WTC11 (cell line): ENCODE data around the gene CLASP2.

Source experiments
- CREB1 ChIP-seq: sonication (generic); formaldehyde crosslinking; IDR thresholded peaks from 2 replicates; pipeline ENCODE4 v1.8.0; 2023; ENCODE audit warnings: mild to moderate bottlenecking, missing genetic modification reagents
- JUN ChIP-seq: sonication (generic); formaldehyde crosslinking; IDR thresholded peaks from 2 replicates; pipeline ENCODE4 v1.8.0; 2023; ENCODE audit warnings: mild to moderate bottlenecking, missing genetic modification reagents
- OVOL2 ChIP-seq: fragments of 250-450 bp; sonication (Bioruptor Pico); IDR thresholded peaks from 2 replicates; pipeline ENCODE4 v1.9.0; 2021; ENCODE audit warnings: mild to moderate bottlenecking, borderline replicate concordance
- SMAD3 ChIP-seq: sonication (generic); formaldehyde crosslinking; IDR thresholded peaks from 2 replicates; pipeline ENCODE4 v1.8.0; 2022; ENCODE audit warnings: missing genetic modification reagents, mild to moderate bottlenecking, borderline replicate concordance
- SP1 ChIP-seq: sonication (generic); formaldehyde crosslinking; conservative IDR thresholded peaks from 2 replicates; pipeline ENCODE4 v1.8.1; 2022; ENCODE audit warnings: missing genetic modification reagents
- TEAD4 ChIP-seq: sonication (generic); formaldehyde crosslinking; IDR thresholded peaks from 2 replicates; pipeline ENCODE4 v1.8.0; 2022; ENCODE audit warnings: mild to moderate bottlenecking, missing genetic modification reagents
- ZNF396 ChIP-seq: fragments of 250-450 bp; sonication (Bioruptor Pico); IDR thresholded peaks from 2 replicates; pipeline ENCODE4 v1.8.0; 2021; ENCODE audit warnings: mild to moderate bottlenecking, moderate library complexity, borderline replicate concordance
- ZNF423 ChIP-seq: fragments of 250-450 bp; sonication (Bioruptor Pico); IDR thresholded peaks from 2 replicates; pipeline ENCODE4 v2.1.2; 2022; ENCODE audit warnings: mild to moderate bottlenecking, moderate library complexity
- TF ChIP-seq, protein P1 (sequence below): fragments of 200-600 bp; IDR thresholded peaks from 2 replicates; pipeline ENCODE4 v1.8.0; 2022; ENCODE audit warnings: antibody characterized with exemption
- TF ChIP-seq, protein P2 (sequence below): sonication (generic); formaldehyde crosslinking; IDR thresholded peaks from 2 replicates; pipeline ENCODE4 v1.8.1; 2022; ENCODE audit warnings: low read depth, missing genetic modification reagents, borderline replicate concordance
- TF ChIP-seq, protein P3 (sequence below): sonication (generic); formaldehyde crosslinking; conservative IDR thresholded peaks from 2 replicates; pipeline ENCODE4 v1.8.1; 2022; ENCODE audit warnings: mild to moderate bottlenecking, missing genetic modification reagents

- TF ChIP-seq CREB1 (CRISPR knock-in tag) (no peak), SP1 (CRISPR knock-in tag) (no peak), SMAD3 (CRISPR knock-in tag) (no peak), ZNF423 (CRISPR knock-in tag) (no peak), OVOL2 (CRISPR knock-in tag) (no peak), ZNF396 (CRISPR knock-in tag) (no peak), TEAD4 (CRISPR knock-in tag) (no peak), JUN (CRISPR knock-in tag) (no peak)
- TF ChIP-seq, protein P1, sequence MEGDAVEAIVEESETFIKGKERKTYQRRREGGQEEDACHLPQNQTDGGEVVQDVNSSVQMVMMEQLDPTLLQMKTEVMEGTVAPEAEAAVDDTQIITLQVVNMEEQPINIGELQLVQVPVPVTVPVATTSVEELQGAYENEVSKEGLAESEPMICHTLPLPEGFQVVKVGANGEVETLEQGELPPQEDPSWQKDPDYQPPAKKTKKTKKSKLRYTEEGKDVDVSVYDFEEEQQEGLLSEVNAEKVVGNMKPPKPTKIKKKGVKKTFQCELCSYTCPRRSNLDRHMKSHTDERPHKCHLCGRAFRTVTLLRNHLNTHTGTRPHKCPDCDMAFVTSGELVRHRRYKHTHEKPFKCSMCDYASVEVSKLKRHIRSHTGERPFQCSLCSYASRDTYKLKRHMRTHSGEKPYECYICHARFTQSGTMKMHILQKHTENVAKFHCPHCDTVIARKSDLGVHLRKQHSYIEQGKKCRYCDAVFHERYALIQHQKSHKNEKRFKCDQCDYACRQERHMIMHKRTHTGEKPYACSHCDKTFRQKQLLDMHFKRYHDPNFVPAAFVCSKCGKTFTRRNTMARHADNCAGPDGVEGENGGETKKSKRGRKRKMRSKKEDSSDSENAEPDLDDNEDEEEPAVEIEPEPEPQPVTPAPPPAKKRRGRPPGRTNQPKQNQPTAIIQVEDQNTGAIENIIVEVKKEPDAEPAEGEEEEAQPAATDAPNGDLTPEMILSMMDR, result no peak
- TF ChIP-seq, protein P2, sequence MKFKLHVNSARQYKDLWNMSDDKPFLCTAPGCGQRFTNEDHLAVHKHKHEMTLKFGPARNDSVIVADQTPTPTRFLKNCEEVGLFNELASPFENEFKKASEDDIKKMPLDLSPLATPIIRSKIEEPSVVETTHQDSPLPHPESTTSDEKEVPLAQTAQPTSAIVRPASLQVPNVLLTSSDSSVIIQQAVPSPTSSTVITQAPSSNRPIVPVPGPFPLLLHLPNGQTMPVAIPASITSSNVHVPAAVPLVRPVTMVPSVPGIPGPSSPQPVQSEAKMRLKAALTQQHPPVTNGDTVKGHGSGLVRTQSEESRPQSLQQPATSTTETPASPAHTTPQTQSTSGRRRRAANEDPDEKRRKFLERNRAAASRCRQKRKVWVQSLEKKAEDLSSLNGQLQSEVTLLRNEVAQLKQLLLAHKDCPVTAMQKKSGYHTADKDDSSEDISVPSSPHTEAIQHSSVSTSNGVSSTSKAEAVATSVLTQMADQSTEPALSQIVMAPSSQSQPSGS, result no peak
- TF ChIP-seq, protein P3, sequence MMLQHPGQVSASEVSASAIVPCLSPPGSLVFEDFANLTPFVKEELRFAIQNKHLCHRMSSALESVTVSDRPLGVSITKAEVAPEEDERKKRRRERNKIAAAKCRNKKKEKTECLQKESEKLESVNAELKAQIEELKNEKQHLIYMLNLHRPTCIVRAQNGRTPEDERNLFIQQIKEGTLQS (CRISPR knock-in tag), result no peak
These were observed 120.8 kb downstream of the CLASP2 start for GRCh38 chr3:33597257-33597689.
